Coronary artery (tissue), 2 donors: ENCODE measurements around the gene CBX8.

Experiments
- DNase-seq: peaks from one replicate; pipeline ENCODE4 v3.0.0-alpha.2; 2017; ENCODE audit warnings: low spot score
- H3K27ac ChIP-seq, 2 donors: fragments of 200-600 bp; sonication (generic); one replicate each; pipeline ENCODE4 v1.5.1; 2016 to 2019
- H3K4me3 ChIP-seq: fragments of 200-600 bp; sonication (generic); 2 replicates; pipeline ENCODE4 v1.5.1; 2016; ENCODE audit warnings: mild to moderate bottlenecking, moderate library complexity
- TF ChIP-seq, protein P1 (sequence below): fragments of 200-600 bp; sonication (generic); IDR thresholded peaks from one replicate; pipeline ENCODE4 v1.5.1; 2019; ENCODE audit warnings: antibody characterized with exemption

The CBX8 gene

DNA sequence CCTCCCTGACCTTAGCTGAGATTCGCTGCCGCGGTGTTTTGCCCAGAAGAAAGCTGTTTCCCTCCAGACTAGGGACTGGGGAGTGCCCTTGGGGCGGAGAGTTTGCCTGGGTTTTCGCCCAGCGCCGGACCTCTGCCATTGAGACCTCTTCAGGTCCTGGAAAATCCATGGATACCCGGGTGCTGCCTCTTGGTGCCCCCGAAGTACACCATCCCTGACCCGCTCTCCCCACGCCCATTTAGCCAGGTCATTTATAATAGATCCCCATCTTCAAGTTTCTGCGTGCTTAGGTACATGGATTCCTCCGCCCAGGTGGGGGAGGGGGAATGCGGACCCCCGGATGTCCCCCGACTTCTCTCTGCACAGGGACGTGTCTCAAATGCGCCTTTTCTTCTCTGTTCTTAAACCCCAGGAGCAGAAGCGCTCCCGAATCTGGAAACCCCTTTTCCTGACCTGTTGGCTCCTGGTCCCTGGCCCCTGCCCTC, 15.0 kb upstream of the CBX8 start:
- Histone ChIP-seq H3K4me3 (peak overlapping the region; percentile 45), H3K27ac (no peak overlapping the region)
- TF ChIP-seq, protein P1, sequence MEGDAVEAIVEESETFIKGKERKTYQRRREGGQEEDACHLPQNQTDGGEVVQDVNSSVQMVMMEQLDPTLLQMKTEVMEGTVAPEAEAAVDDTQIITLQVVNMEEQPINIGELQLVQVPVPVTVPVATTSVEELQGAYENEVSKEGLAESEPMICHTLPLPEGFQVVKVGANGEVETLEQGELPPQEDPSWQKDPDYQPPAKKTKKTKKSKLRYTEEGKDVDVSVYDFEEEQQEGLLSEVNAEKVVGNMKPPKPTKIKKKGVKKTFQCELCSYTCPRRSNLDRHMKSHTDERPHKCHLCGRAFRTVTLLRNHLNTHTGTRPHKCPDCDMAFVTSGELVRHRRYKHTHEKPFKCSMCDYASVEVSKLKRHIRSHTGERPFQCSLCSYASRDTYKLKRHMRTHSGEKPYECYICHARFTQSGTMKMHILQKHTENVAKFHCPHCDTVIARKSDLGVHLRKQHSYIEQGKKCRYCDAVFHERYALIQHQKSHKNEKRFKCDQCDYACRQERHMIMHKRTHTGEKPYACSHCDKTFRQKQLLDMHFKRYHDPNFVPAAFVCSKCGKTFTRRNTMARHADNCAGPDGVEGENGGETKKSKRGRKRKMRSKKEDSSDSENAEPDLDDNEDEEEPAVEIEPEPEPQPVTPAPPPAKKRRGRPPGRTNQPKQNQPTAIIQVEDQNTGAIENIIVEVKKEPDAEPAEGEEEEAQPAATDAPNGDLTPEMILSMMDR: no peak
- DNase-seq: no peak

DNA sequence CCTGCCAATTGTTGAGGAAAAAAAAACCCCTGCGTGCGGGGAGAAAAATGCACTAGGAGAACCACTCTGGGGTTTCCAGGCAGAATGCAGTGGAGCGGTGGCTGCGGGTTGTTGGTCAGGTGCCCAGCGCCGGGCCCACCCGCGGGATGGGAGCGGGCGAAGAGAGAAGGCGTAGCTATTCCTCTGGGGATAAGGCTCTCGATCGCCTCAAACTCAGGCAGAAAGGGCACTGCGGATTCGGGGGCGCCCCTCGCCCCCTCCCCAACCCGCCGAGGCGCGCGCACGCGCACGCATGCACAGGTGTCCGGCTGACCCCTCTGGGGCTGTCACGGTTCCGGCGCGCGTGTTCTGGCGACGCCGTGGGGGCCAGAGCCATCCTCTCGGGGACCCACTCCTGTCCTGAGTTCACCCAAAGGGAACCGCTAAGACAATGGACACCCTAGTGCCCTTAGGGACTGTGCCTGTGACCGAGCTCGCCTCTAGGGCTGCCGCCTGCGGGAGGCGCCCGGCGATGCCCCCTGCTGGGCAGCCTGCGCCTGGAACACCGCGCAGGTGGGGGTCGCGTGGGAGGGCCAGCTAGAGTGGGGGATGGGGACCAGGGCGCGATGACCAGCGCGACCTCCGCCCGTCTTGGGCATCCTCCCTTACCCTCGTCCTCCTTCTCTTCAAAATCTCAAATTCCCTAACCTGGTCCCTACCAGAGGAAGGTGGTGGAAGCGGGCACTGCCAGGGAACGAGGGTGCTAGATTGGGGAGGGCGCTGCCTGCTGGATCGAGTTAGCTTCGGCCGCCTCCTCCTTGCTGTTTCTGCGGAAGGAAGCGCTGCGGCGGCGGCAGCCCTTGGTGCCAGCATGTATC, 14.4 kb upstream of the CBX8 start:
- Histone ChIP-seq H3K27ac (no peak overlapping the region), H3K4me3 (peak overlapping the region; percentile 45)
- TF ChIP-seq, protein P1: no peak
- DNase-seq: no peak

GRCh38 chr17:79810130-79811010, 13.5 kb upstream of the CBX8 start:
- Histone ChIP-seq H3K4me3 (peak overlapping the region; percentile 60), H3K27ac (no peak overlapping the region)
- TF ChIP-seq, protein P1: no peak
- DNase-seq: no peak

DNA sequence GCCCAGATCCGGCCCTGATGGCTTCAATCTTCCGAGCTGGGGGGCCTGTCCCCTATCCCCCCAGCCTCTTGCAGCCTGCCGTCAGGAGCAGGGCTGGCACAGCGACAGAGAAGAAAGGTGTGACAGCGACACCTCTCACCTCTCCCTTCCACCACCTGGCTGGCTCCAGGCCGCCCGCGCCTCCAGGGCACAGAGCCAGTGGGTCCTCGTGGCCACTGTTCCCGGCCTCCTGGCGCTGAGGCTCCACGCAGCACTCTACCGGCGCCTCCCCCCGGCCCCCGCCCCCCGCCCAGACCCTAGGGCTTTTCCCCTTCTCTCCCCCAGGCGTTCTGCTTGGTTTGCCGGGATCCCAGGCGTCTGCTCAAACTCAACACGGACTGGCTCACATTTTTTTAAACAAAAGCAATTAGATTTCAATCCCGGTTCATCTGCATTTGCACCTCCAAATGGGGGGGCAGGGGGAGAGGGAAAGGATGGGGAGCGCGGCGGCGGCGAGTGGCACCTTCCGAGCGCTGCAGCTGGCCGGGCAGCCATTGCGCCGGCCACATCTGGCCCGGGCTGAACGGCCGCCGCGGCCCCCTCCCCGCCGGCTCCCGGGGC, 12.8 kb upstream of the CBX8 start:
- no peak overlapping the region for H3K27ac ChIP-seq
- TF ChIP-seq, protein P1: no peak
- DNase-seq: no peak
- H3K4me3 ChIP-seq: peak overlapping the region; percentile 60

- DNase-seq: no peak
- TF ChIP-seq, protein P1: no peak
- H3K4me3 ChIP-seq: no peak overlapping the region
Measured at GRCh38 chr17:79808763-79809529, 12.1 kb upstream of the CBX8 start.

More at GRCh38 chr17:79808763-79809529, 12.1 kb upstream of the CBX8 start:
- no peak overlapping the region for H3K27ac ChIP-seq
